GM04503 (cell line): Measurements from ENCODE around the gene CD8B.
"Not testable (repeated sequence)": the region's sequence is repeated elsewhere in the genome, so short reads cannot be mapped to it uniquely, and the experiment has no call there.

Source experiments
- DNase-seq: peaks from one replicate; pipeline ENCODE4 v3.0.0-alpha.2; 2012; ENCODE audit warnings: low read depth

CD8B gene

GRCh38 chr2:86861628-86862379, at the start of gene CD8B:
Gene CD8B, minus strand, starts transcription at chr2:86861886. Its CDS starts 21 bp downstream, at chr2:86861865.
- not testable (repeated sequence) for DNase-seq

GRCh38 chr2:86905868-86906267, 44.2 kb upstream of the CD8B start:
- DNase-seq: not testable (repeated sequence)

- DNase-seq: not testable (repeated sequence)
These were observed 39.0 kb upstream of the CD8B start for GRCh38 chr2:86900687-86901086.

GRCh38 chr2:86886026-86886425, 24.3 kb upstream of the CD8B start:
- not testable (repeated sequence) for DNase-seq

- not testable (repeated sequence) for DNase-seq
These were observed 21.2 kb upstream of the CD8B start for GRCh38 chr2:86882865-86883264.

GRCh38 chr2:86882118-86882665, 20.5 kb upstream of the CD8B start:
- DNase-seq: not testable (repeated sequence)

GRCh38 chr2:86878986-86879385, 17.3 kb upstream of the CD8B start:
- not testable (repeated sequence) for DNase-seq

- not testable (repeated sequence) for DNase-seq
These were observed 9.3 kb upstream of the CD8B start for GRCh38 chr2:86870941-86871340.

- not testable (repeated sequence) for DNase-seq
These were observed 7.3 kb upstream of the CD8B start for GRCh38 chr2:86868895-86869468.

GRCh38 chr2:86862380-86862703, 656 bp upstream of the CD8B start:
- DNase-seq: not testable (repeated sequence)

GRCh38 chr2:86861175-86861574, 511 bp downstream of the CD8B start:
- not testable (repeated sequence) for DNase-seq

GRCh38 chr2:86860573-86860972, 1.1 kb downstream of the CD8B start:
- DNase-seq: not testable (repeated sequence)

GRCh38 chr2:86857688-86858087, 4.0 kb downstream of the CD8B start:
- DNase-seq: not testable (repeated sequence)

- not testable (repeated sequence) for DNase-seq
These were observed 5.2 kb downstream of the CD8B start for GRCh38 chr2:86856498-86856897.

GRCh38 chr2:86855981-86856380, 5.7 kb downstream of the CD8B start:
- DNase-seq: not testable (repeated sequence)

- DNase-seq: not testable (repeated sequence)
These were observed 10.1 kb downstream of the CD8B start for GRCh38 chr2:86851581-86851980.

- not testable (repeated sequence) for DNase-seq
These were observed 19.0 kb downstream of the CD8B start for GRCh38 chr2:86842607-86843234.

GRCh38 chr2:86841330-86841729, 20.4 kb downstream of the CD8B start:
- not testable (repeated sequence) for DNase-seq

GRCh38 chr2:86839871-86840548, 21.7 kb downstream of the CD8B start:
- not testable (repeated sequence) for DNase-seq

- DNase-seq: not testable (repeated sequence)
These were observed 22.2 kb downstream of the CD8B start for GRCh38 chr2:86839455-86839854.

- not testable (repeated sequence) for DNase-seq
These were observed 24.0 kb downstream of the CD8B start for GRCh38 chr2:86837714-86838113.
